ENCODE data around the gene TMC2.

Gene TMC2

DNA sequence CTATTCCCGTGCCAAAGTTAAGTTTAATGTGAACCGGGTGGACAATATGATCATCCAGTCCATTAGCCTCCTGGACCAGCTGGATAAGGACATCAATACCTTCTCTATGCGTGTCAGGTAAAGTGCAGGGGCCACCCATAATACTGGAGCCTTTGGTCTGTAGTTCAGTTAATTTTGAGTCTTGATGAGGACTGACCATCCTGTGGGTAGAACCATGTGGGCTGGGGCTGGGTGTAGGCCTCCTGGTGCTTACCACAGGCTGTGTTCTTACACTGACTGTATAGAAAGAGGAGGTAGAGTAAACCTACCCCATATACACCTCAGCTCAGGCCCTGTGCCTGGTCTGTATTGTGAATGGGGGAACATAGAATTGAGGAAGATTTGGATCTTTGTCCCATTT lies 118.5 kb downstream of the TMC2 start:
- POLR2A ChIA-PET (ENCODE audit: low non-redundant PET) = no interaction called here
- TF ChIP-seq, protein P1, sequence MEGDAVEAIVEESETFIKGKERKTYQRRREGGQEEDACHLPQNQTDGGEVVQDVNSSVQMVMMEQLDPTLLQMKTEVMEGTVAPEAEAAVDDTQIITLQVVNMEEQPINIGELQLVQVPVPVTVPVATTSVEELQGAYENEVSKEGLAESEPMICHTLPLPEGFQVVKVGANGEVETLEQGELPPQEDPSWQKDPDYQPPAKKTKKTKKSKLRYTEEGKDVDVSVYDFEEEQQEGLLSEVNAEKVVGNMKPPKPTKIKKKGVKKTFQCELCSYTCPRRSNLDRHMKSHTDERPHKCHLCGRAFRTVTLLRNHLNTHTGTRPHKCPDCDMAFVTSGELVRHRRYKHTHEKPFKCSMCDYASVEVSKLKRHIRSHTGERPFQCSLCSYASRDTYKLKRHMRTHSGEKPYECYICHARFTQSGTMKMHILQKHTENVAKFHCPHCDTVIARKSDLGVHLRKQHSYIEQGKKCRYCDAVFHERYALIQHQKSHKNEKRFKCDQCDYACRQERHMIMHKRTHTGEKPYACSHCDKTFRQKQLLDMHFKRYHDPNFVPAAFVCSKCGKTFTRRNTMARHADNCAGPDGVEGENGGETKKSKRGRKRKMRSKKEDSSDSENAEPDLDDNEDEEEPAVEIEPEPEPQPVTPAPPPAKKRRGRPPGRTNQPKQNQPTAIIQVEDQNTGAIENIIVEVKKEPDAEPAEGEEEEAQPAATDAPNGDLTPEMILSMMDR (conservative IDR thresholded peaks at IDR 0.05; ENCODE audit: low read depth) = no peak
- DNase-seq (ENCODE audit: low spot score) = no peak
- H3K27ac ChIP-seq = peak overlapping the region; percentile 96
- CTCF ChIA-PET = no interaction called here

DNA sequence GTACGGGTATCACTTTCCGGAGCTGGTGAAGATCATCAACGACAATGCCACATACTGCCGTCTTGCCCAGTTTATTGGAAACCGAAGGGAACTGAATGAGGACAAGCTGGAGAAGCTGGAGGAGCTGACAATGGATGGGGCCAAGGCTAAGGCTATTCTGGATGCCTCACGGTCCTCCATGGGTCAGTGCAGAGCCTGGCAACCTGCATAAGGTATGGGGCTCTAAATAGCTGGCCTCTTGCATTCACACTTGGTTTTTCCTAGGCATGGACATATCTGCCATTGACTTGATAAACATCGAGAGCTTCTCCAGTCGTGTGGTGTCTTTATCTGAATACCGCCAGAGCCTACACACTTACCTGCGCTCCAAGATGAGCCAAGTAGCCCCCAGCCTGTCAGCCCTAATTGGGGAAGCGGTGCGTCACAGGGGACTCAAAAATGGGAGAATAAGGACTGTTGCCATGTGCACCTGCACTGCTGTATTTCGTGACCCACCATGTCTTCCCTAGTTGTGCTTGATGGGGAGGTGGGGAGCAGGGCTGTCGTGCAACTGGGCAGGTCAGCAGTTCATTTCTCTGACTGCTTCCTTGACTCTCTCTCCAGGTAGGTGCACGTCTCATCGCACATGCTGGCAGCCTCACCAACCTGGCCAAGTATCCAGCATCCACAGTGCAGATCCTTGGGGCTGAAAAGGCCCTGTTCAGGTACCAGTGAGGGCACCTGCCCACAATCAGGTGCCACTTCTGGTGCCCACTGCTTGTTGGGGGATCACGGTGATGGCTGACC lies 119.2 kb downstream of the TMC2 start:
- CTCF ChIA-PET = no interaction called here
- TF ChIP-seq, protein P1 (conservative IDR thresholded peaks at IDR 0.05; ENCODE audit: low read depth) = no peak
- no peak for DNase-seq (ENCODE audit: low spot score)
- peak overlapping the region; percentile 96 for H3K27ac ChIP-seq
- POLR2A ChIA-PET (ENCODE audit: low non-redundant PET) = no interaction called here

DNA sequence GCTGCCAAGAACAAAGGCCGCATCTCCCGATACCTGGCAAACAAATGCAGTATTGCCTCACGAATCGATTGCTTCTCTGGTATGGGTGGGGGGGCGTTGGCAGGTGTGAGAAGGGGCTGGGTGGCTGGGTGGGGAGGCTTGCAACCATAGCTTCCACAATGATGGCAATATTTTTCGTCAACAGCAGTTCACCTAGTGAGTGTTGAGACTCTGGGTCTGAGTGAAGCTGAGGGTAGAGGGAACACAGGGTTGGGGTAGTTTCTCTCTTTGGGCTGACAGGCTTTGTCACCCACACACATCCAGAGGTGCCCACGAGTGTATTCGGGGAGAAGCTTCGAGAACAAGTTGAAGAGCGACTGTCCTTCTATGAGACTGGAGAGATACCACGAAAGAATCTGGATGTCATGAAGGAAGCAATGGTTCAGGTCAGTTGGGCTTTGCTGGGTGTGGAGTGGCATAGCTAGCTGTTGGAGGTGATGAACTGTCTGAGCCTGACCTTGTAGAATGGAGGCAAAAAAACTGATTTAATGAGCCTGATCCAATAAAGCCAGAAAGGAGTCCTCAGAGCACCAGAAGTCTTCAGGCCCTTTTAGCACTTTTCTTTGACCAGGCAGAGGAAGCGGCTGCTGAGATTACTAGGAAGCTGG lies 120.2 kb downstream of the TMC2 start:
- peak overlapping the region; percentile 96 for H3K27ac ChIP-seq
- ChIA-PET POLR2A (ENCODE audit: low non-redundant PET) (no interaction called here), CTCF (no interaction called here)
- no peak for DNase-seq (ENCODE audit: low spot score)
- TF ChIP-seq, protein P1 (conservative IDR thresholded peaks at IDR 0.05; ENCODE audit: low read depth) = no peak

DNA sequence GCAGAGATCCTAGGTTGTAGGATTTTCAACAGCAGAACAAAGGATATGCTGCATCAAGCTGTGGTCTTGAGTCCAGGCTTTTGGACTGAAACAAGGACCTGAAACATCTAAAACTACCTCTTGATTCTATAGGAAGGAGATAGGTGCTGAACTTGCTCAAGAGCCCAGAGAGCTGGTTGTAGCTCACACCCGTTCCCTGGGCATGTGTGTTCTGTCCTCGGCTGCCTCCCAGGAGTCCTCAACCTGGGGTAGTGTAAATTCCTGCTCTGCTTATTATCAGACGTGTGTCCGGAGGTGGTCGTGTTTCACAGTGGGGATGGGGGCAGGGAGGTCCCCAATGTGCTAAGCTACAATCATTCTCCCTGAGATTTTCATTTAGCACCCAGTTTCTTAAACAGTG lies 120.9 kb downstream of the TMC2 start:
- POLR2A ChIA-PET (ENCODE audit: low non-redundant PET) = no interaction called here
- peak overlapping the region; percentile 96 for H3K27ac ChIP-seq
- TF ChIP-seq, protein P1 (conservative IDR thresholded peaks at IDR 0.05; ENCODE audit: low read depth) = no peak
- DNase-seq (ENCODE audit: low spot score) = no peak
- CTCF ChIA-PET = no interaction called here

DNA sequence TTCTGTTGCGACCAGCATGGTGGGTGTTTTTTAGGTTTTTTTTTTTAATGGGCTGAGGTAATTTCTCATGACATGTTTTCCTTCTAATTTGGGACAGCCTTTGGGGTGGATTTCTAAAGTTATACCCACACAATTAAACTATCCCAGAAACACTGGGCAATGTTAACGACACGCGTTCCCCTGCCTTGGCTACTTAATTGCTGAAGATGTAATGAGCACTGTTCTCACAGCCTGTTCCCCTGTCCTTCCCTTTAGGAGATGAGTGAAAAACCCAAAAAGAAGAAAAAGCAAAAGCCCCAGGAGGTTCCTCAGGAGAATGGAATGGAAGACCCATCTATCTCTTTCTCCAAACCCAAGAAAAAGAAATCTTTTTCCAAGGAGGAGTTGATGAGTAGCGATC lies 121.3 kb downstream of the TMC2 start:
- no peak for DNase-seq (ENCODE audit: low spot score)
- ChIA-PET POLR2A (ENCODE audit: low non-redundant PET) (no interaction called here), CTCF (no interaction called here)
- TF ChIP-seq, protein P1 (conservative IDR thresholded peaks at IDR 0.05; ENCODE audit: low read depth) = no peak
- no peak overlapping the region for H3K27ac ChIP-seq

DNA sequence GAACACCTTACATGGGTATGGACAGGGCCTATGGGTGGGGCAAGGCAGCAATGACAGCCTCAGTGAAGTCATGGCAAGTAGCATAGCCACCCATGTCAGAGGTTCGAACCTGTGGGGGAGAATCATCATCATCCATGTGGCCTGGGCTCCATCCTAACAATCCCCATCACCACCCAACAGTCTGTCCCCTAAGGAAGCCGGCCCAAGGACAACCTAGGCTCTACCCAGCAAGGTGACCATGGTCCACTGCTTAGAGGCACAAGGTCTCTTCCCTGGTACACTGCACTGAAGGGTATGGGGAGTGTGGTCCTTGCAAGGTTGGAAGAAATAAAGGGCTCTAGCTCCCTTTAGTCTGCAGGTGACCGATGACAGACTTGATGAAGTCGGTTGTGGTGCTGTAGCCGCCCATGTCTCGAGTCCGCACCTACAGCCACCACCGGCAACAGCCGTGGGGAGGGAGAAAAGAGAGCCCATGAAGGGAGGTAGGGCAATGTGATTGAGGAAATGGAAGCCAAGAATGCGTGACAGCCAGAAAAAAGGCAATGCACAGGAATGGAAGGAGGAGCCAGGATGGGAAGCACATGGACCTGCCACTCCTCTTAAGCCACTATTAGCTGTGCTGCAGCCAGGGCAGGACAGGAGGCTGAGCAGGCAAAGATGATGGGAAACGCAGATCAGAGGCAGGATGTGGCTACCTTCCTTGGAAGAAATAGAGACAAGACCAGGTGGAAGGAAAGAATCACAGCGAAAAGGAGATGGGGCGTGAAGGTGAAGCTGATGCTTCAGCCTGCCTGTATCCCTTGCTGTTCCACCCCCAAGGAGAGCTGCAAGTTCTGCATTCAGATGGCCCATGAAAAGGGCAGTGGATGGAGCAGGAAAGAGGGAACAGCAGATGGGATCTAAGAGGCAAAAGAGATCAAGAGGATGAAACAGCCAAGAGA lies 122.3 kb downstream of the TMC2 start:
- POLR2A ChIA-PET (ENCODE audit: low non-redundant PET) = no interaction called here
- TF ChIP-seq, protein P1 (conservative IDR thresholded peaks at IDR 0.05; ENCODE audit: low read depth) = no peak
- CTCF ChIA-PET = interaction anchor here (0.7 kb wide), 1 partner anchor 56 kb away, joined by 6 read pairs; no protein-coding TSS in a partner anchor
- DNase-seq (ENCODE audit: low spot score) = peak; percentile 46
- peak overlapping the region; percentile 51 for H3K27ac ChIP-seq
